Measurements from ENCODE around the gene SKAP1.

SKAP1 gene

GRCh38 chr17:48180842-48181629, 249.0 kb downstream of the SKAP1 start:
- H3K4me3 ChIP-seq (ENCODE audit: low read depth, low read length), result no peak overlapping the region
- no peak for TF ChIP-seq CTCF (IDR thresholded peaks at IDR 0.05; ENCODE audit: low read depth, low read length)
- in situ Hi-C loops (cut with HindIII; ENCODE audit: low sequenced_read_pairs), result no loop called here
- no peak for DNase-seq (ENCODE audit: low read depth, low spot score)

GRCh38 chr17:48179071-48179945, 250.7 kb downstream of the SKAP1 start:
- H3K4me3 ChIP-seq (ENCODE audit: low read depth, low read length), result no peak overlapping the region
- DNase-seq (ENCODE audit: low read depth, low spot score), result peak; percentile 64
- in situ Hi-C loops (cut with HindIII; ENCODE audit: low sequenced_read_pairs), result no loop called here
- TF ChIP-seq CTCF (IDR thresholded peaks at IDR 0.05; ENCODE audit: low read depth, low read length), result no peak

- DNase-seq (ENCODE audit: low read depth, low spot score), result no peak
- no peak for TF ChIP-seq CTCF (IDR thresholded peaks at IDR 0.05; ENCODE audit: low read depth, low read length)
- in situ Hi-C loops (cut with HindIII; ENCODE audit: low sequenced_read_pairs), result no loop called here
- H3K4me3 ChIP-seq (ENCODE audit: low read depth, low read length), result no peak overlapping the region
Measured at GRCh38 chr17:48178317-48178716, 251.7 kb downstream of the SKAP1 start.

- in situ Hi-C loops (cut with HindIII; ENCODE audit: low sequenced_read_pairs), result no loop called here
- H3K4me3 ChIP-seq (ENCODE audit: low read depth, low read length), result no peak overlapping the region
- DNase-seq (ENCODE audit: low read depth, low spot score), result no peak
- no peak for TF ChIP-seq CTCF (IDR thresholded peaks at IDR 0.05; ENCODE audit: low read depth, low read length)
Measured at GRCh38 chr17:48177816-48178215, 252.2 kb downstream of the SKAP1 start.

- in situ Hi-C loops (cut with HindIII; ENCODE audit: low sequenced_read_pairs), result no loop called here
- TF ChIP-seq CTCF (IDR thresholded peaks at IDR 0.05; ENCODE audit: low read depth, low read length), result no peak
Measured at GRCh38 chr17:48176471-48176855, 253.6 kb downstream of the SKAP1 start.

GRCh38 chr17:48175692-48176470, 254.1 kb downstream of the SKAP1 start:
- peak; percentile 65 for DNase-seq (ENCODE audit: low read depth, low spot score)
- no peak overlapping the region for H3K4me3 ChIP-seq (ENCODE audit: low read depth, low read length)
- in situ Hi-C loops (cut with HindIII; ENCODE audit: low sequenced_read_pairs), result no loop called here
- no peak for TF ChIP-seq CTCF (IDR thresholded peaks at IDR 0.05; ENCODE audit: low read depth, low read length)

More at GRCh38 chr17:48176471-48176855, 253.6 kb downstream of the SKAP1 start:
- DNase-seq (ENCODE audit: low read depth, low spot score), result no peak
- no peak overlapping the region for H3K4me3 ChIP-seq (ENCODE audit: low read depth, low read length)

Measured in astrocyte of the spinal cord (primary cell).